BLaER1 (cell line): ENCODE results near the gene RPL12.
A peak's percentile ranks its signal among the peaks of the same experiment; 100 is the strongest.
"Not testable (repeated sequence)": the region's sequence is repeated elsewhere in the genome, so short reads cannot be mapped to it uniquely, and the experiment has no call there.

Source experiments
- H3K27ac ChIP-seq: shearing (Covaris generic); formaldehyde crosslinking; 2 replicates; pipeline ENCODE4 v1.8.1; 2022
- H3K27me3 ChIP-seq: shearing (Covaris generic); formaldehyde crosslinking; 2 replicates; pipeline ENCODE4 v1.8.1; 2022
- H3K36me3 ChIP-seq: shearing (Covaris generic); formaldehyde crosslinking; 2 replicates; pipeline ENCODE4 v1.8.1; 2022
- H3K4me1 ChIP-seq: shearing (Covaris generic); formaldehyde crosslinking; 2 replicates; pipeline ENCODE4 v1.8.1; 2022
- H3K4me2 ChIP-seq: shearing (Covaris generic); formaldehyde crosslinking; 2 replicates; pipeline ENCODE4 v1.8.1; 2022
- H3K4me3 ChIP-seq: shearing (Covaris generic); formaldehyde crosslinking; 2 replicates; pipeline ENCODE4 v1.8.1; 2022
- H3K9ac ChIP-seq: shearing (Covaris generic); formaldehyde crosslinking; 2 replicates; pipeline ENCODE4 v1.8.1; 2022
- H3K9me3 ChIP-seq: shearing (Covaris generic); formaldehyde crosslinking; 2 replicates; pipeline ENCODE4 v1.8.1; 2022
- H4K20me1 ChIP-seq: shearing (Covaris generic); formaldehyde crosslinking; 2 replicates; pipeline ENCODE4 v1.8.1; 2022
- Cebpa-rat ChIP-seq: shearing (Covaris generic); IDR thresholded peaks from 2 replicates; pipeline ENCODE4 v1.8.1; 2022

RPL12 gene

DNA sequence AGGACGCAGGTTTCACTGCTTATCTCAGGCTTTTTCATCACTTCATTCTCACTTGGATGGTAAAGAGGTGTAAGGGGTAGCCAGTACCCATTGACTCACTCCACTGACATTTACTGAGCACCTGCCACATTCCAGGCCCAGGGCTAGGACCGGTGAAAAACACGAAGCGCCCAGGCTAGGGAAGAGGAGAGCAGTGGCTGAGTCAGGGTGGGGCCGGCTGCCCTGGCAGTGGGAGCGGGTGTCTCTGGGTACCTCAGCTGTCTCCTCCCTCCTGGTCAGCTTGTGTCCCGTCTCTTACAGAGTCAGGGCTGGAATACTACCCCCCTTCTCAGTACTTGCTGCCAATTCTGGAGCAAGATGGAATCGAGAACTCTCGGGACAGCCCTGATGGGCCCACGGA lies 22.3 kb upstream of the RPL12 start:
- no peaks in the 10 kb centered on the region for H4K20me1 ChIP-seq
- H3K4me2 ChIP-seq: no peak overlapping the region
- no peaks in the 10 kb centered on the region for H3K9me3 ChIP-seq
- H3K36me3 ChIP-seq: peaks cover 32% of the 10 kb centered on the region; the same call in 1 of the 2 replicates
- H3K27ac ChIP-seq: no peak overlapping the region
- no peaks in the 10 kb centered on the region for H3K27me3 ChIP-seq
- TF ChIP-seq Cebpa-rat: no peak
- H3K9ac ChIP-seq: no peak overlapping the region
- H3K4me1 ChIP-seq: no peaks in the 10 kb centered on the region
- H3K4me3 ChIP-seq: no peak overlapping the region

DNA sequence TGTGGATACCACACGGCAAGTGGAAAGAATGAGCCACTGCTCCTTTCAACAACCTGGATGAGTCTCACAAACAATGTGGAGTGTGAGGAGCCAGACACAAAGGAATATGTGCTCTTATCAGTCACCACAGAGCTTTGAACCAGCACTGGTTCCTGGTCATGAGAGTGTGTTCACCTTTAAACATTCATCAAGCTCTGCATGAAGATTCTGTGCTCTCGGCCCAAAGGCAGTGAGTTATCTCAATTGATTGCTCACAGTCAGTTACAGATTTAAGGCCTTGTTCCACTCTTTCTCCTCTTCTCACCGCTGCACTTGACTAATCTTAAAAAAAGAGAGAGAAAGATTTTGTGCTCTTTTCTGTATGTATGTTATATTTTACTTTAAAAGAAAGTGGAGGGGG lies 19.5 kb upstream of the RPL12 start:
- H3K36me3 ChIP-seq: peaks cover 35% of the 10 kb centered on the region; the same call in 1 of the 2 replicates
- H4K20me1 ChIP-seq: no peaks in the 10 kb centered on the region
- TF ChIP-seq Cebpa-rat: no peak
- no peak overlapping the region for H3K27ac ChIP-seq
- H3K27me3 ChIP-seq: no peaks in the 10 kb centered on the region
- no peak overlapping the region for H3K4me2 ChIP-seq
- H3K9ac ChIP-seq: no peak overlapping the region
- H3K4me1 ChIP-seq: no peaks in the 10 kb centered on the region
- H3K4me3 ChIP-seq: no peak overlapping the region
- no peaks in the 10 kb centered on the region for H3K9me3 ChIP-seq

DNA sequence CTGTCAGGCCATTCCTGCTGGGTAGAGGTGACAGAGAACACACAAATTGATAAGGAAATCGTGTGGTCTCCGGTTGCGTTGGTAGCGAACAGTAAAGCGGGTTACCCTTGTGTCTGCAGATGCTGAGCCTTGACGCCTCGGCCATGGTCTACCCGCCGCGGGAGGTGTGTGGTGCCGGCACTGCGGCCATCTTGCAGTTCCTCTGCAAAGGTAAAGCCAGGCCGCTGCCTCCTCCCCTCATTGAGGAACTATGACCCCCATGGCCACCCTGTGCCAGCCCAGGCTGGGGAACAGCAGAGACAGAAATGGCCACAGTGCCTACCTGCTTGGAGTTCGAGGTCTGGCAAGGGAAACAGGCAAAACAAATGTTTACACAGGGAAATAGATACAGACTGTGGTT lies 16.4 kb upstream of the RPL12 start:
- Histone ChIP-seq H3K27ac (no peak overlapping the region), H3K36me3 (peaks cover 32% of the 10 kb centered on the region; the same call in 1 of the 2 replicates), H3K4me1 (no peaks in the 10 kb centered on the region), H4K20me1 (0 out of 2 replicates have a peak, but pooled peaks cover 5% of the 10 kb centered on the region), H3K4me3 (no peak overlapping the region), H3K4me2 (no peak overlapping the region), H3K27me3 (no peaks in the 10 kb centered on the region), H3K9me3 (no peaks in the 10 kb centered on the region), H3K9ac (no peak overlapping the region)
- no peak for TF ChIP-seq Cebpa-rat

DNA sequence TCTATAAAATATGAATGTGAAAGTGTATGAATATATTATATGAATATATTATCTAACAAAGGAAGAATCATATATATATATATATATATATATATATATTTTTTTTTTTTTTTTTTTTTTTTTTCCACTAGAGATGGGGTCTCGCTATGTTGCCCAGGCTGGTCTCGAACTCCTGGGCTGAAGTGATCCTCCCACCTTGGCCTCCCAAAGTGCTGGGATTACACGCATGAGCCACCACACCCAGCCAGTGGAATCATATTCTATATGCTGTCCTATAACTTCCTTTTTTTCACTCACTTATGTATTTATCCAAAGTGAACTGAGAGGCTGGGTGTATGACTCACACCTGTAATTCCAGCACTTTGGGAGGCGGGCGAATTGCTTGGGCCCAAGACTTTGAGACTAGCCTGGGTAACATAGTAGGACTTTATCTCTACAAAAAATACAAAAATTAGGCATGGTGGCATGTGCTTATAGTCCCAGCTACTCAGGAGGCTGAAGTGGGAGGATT lies 15.3 kb upstream of the RPL12 start:
- not testable (repeated sequence) for H3K4me2 ChIP-seq, H3K9me3 ChIP-seq, H3K4me1 ChIP-seq, H3K27ac ChIP-seq, H3K4me3 ChIP-seq, H3K27me3 ChIP-seq, H4K20me1 ChIP-seq, H3K9ac ChIP-seq
- peaks cover 44% of the 10 kb centered on the region for H3K36me3 ChIP-seq

DNA sequence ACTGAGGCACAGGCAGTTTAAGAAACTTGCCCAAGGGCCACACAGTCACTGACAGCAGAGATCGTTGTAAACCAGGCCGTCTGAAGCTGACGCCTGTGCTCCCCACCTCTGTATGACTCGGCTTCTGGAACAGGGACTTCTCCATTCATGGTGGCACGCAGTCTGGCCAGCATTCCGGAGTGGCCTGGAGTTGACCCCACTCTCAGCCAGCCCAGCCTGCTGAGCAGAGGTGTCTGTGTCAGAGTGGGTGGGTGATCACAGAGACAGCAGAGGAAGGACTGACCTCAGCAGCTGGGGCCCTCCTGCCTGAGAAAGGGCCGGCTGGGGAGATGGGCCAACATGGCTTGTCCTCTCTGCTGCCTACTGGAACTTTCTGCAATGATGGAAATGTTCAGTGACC lies 12.7 kb upstream of the RPL12 start:
- no peaks in the 10 kb centered on the region for H3K9me3 ChIP-seq
- H3K4me3 ChIP-seq: no peak overlapping the region
- no peak for TF ChIP-seq Cebpa-rat
- H3K27me3 ChIP-seq: no peaks in the 10 kb centered on the region
- 0 out of 2 replicates have a peak, but pooled peaks cover 5% of the 10 kb centered on the region for H4K20me1 ChIP-seq
- H3K36me3 ChIP-seq: peaks cover 66% of the 10 kb centered on the region
- no peak overlapping the region for H3K4me2 ChIP-seq
- H3K27ac ChIP-seq: no peak overlapping the region
- no peaks in the 10 kb centered on the region for H3K4me1 ChIP-seq
- H3K9ac ChIP-seq: no peak overlapping the region

DNA sequence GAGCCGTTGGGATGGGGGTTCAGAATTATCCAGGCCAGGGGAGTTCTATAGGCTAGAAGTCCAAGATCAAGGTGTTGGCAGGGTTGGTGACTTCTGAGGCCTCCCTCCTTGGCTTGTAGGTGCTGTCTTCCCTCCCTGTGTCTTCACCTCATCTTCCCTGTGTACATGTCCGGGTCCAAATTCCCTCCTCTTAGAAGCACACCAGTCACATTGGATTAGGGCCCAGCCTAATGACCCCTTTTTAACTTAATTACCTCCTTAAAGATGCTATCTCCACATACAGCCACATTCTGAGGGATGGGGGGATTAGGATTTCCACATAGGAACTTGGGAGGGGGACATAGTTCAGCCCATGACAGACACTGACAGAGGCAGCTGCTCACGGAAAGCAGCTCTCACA lies 12.2 kb upstream of the RPL12 start:
- peaks cover 66% of the 10 kb centered on the region for H3K36me3 ChIP-seq
- H3K4me2 ChIP-seq: no peak overlapping the region
- H3K9me3 ChIP-seq: no peaks in the 10 kb centered on the region
- H3K4me1 ChIP-seq: no peaks in the 10 kb centered on the region
- 0 out of 2 replicates have a peak, but pooled peaks cover 5% of the 10 kb centered on the region for H4K20me1 ChIP-seq
- TF ChIP-seq Cebpa-rat: no peak
- no peak overlapping the region for H3K4me3 ChIP-seq
- H3K27ac ChIP-seq: no peak overlapping the region
- no peak overlapping the region for H3K9ac ChIP-seq
- no peaks in the 10 kb centered on the region for H3K27me3 ChIP-seq

DNA sequence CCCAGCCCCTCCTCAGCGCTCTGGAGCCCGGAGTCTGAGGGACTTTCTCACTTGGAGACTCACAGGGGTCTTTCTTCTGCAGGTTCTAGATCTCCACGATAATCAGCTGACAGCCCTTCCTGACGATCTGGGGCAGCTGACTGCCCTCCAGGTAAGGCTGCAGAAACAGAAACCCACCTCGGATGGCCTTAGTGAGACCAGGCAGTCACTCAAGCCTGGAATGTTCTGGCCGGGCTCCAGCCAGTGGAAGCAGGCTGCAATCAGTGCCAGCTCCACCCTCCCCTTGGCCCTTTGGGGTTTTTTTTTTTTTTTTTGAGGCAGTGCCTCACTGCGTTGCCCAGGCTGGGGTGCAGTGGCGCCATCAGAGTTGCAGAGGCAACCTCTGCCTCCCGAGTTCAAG lies 7.7 kb upstream of the RPL12 start:
- H3K27ac ChIP-seq: no peak overlapping the region
- peaks cover 69% of the 10 kb centered on the region for H3K36me3 ChIP-seq
- no peak overlapping the region for H3K9ac ChIP-seq
- H3K4me1 ChIP-seq: 0 out of 2 replicates have a peak, but pooled peaks cover 5% of the 10 kb centered on the region
- H4K20me1 ChIP-seq: 0 out of 2 replicates have a peak, but pooled peaks cover 2% of the 10 kb centered on the region
- no peak overlapping the region for H3K4me3 ChIP-seq
- H3K27me3 ChIP-seq: no peaks in the 10 kb centered on the region
- TF ChIP-seq Cebpa-rat: no peak
- no peaks in the 10 kb centered on the region for H3K9me3 ChIP-seq
- H3K4me2 ChIP-seq: no peak overlapping the region

DNA sequence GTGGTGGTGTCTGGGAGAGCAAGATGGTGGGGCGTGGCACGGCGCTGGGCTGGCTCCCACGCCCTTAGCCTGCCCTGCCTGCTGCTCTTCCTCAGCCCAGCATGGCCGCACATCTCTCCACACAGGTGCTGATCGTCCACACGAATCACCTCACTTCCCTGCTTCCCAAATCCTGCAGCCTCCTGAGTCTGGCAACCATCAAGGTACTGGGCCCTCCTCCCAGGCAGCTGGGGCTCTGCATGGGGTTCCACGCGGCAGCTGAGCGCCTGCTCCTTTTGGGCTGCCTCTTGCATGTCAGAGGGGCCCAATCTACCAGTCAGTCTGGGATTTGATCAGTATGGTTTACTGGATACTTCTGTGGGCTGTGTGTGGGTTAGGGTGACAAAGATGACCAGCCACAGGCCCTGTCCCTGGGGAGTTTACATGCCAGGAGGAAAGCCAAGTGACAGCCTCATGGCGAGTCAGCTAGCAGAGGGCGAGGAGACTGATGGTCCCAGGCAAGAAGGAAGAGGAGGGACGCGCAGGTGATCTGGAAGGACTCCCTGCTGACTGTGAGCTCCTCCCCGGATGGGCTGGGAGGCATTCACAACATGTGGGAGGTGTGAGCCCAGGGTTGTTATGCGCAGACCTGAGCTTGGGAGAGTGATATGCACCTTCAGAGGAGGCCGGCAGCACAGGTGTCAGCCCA lies 6.1 kb upstream of the RPL12 start:
- no peaks in the 10 kb centered on the region for H4K20me1 ChIP-seq
- no peak overlapping the region; the same call in 1 of the 2 replicates for H3K9ac ChIP-seq
- no peak overlapping the region for H3K27ac ChIP-seq
- H3K4me3 ChIP-seq: no peak overlapping the region
- no peaks in the 10 kb centered on the region for H3K27me3 ChIP-seq
- peaks cover 56% of the 10 kb centered on the region for H3K36me3 ChIP-seq
- H3K9me3 ChIP-seq: no peaks in the 10 kb centered on the region
- no peak for TF ChIP-seq Cebpa-rat
- peaks cover 11% of the 10 kb centered on the region for H3K4me1 ChIP-seq
- H3K4me2 ChIP-seq: no peak overlapping the region

DNA sequence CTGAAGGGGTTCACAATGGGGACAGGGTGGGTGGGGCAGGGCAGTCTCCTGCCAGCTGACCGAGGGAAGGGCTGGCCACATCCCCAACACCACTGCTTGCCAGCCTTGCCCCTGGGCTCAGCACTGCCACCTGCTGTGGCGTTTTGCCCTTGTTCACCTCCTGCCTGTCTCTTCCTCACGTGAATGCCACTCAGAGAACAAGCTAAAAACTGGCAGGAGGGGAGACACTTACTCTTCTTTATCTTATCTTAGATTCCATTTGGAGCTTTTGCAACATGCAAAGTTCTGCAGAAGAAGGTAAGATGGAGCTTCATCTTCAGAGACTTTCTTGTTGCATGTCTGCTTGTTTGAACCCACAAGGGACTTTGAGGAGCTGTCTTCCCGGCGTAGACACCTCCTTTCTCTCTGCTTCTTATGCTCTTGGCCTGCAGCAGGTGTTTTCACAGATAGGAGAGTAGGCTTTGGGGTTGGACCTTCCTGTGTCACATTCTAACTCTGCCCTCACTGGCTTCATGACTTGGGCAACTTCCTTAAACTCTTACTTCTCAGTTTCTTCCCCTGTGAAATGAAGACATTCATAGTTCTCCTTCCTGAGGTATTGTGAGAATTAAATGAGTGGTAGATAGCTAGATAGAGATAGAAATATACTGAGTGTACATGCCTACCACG lies 4.3 kb upstream of the RPL12 start:
- no peak for TF ChIP-seq Cebpa-rat
- no peak overlapping the region for H3K4me2 ChIP-seq
- H3K9me3 ChIP-seq: no peaks in the 10 kb centered on the region
- no peak overlapping the region for H3K4me3 ChIP-seq
- no peaks in the 10 kb centered on the region for H3K27me3 ChIP-seq
- H4K20me1 ChIP-seq: peaks cover 6% of the 10 kb centered on the region
- no peak overlapping the region for H3K9ac ChIP-seq
- H3K36me3 ChIP-seq: peaks cover 40% of the 10 kb centered on the region
- H3K27ac ChIP-seq: no peak overlapping the region
- peaks cover 15% of the 10 kb centered on the region for H3K4me1 ChIP-seq

DNA sequence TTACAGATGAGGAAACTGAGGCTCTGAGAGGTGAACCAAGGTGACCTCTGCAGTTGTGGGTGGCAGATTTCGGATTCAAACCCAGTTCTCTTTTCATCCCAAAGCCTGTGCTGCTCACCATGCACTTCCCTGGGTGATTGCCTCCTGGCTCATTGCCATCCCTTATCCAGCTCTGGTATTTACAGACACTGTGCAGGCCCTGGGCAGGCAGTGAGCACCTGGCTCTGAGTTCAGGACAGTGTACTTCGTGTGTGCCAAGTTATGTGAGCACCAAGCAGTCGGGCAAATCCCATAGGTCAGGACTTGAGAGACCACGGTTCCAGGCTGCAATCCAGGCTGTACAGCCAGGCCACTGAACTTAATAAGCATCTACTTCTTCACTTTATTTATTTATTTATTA lies 1.5 kb upstream of the RPL12 start:
- Histone ChIP-seq H4K20me1 (peaks cover 34% of the 10 kb centered on the region), H3K27me3 (no peaks in the 10 kb centered on the region), H3K4me1 (peaks cover 37% of the 10 kb centered on the region), H3K9ac (no peak overlapping the region), H3K4me3 (peak overlapping the region; percentile 98; the same call in 1 of the 2 replicates), H3K36me3 (peaks cover 45% of the 10 kb centered on the region), H3K4me2 (peak overlapping the region; percentile 99), H3K9me3 (no peaks in the 10 kb centered on the region), H3K27ac (no peak overlapping the region)
- TF ChIP-seq Cebpa-rat: no peak
